ENCODE measurements around the gene WDR43. TPM values are rescaled to one million over a fixed set of nuclear protein-coding genes. Genes with fewer than 3 reads are reported as not detected.

WDR43 gene
- polyA plus RNA-seq, 1 donor (not counting 4 experiments of a cell fraction or from before 2014, with no cell fraction given): 125 TPM

GRCh38 chr2:28948160-28948559 lies 53.7 kb downstream of the WDR43 start:
- H3K9me3 ChIP-seq (ENCODE audit: control insufficient read depth, low read depth, low read length): no peaks in the 10 kb centered on the region
- no peaks in the 10 kb centered on the region for H3K4me1 ChIP-seq (ENCODE audit: control insufficient read depth, extremely low read depth, insufficient read depth, low read length)
- no peak overlapping the region for H3K9ac ChIP-seq (ENCODE audit: control insufficient read depth, extremely low read depth, insufficient read depth, low read length)
- DNase-seq (ENCODE audit: low read depth, low spot score) (no peak), FAIRE-seq (no peak)
- peaks cover 4% of the 10 kb centered on the region for H3K79me2 ChIP-seq (ENCODE audit: control insufficient read depth, insufficient read depth, low read length)
- H3K4me3 ChIP-seq (ENCODE audit: control insufficient read depth in 2 of 3, extremely low read depth in 1 of 3, insufficient read depth in 2 of 3, low read depth in 1 of 3, low read length in 3 of 3): no peak overlapping the region
- no peak overlapping the region for H3K27ac ChIP-seq (ENCODE audit: control insufficient read depth, insufficient read depth, low read length)
- H2AFZ ChIP-seq (ENCODE audit: control insufficient read depth, low read length): no peak overlapping the region
- H3K9me1 ChIP-seq (ENCODE audit: control insufficient read depth, extremely low read depth, insufficient read depth, low read length): no peaks in the 10 kb centered on the region
- dilution Hi-C loops (cut with MboI; ENCODE audit: extremely low pct_ligation_motif_present, low sequenced_read_pairs): no loop called here
- H3K27me3 ChIP-seq (ENCODE audit: control insufficient read depth, extremely low read depth, insufficient read depth, low read length): no peaks in the 10 kb centered on the region
- H3K4me2 ChIP-seq (ENCODE audit: control insufficient read depth, extremely low read depth, insufficient read depth, low read depth, low read length): no peak overlapping the region
- peaks cover 19 to 47% of the 10 kb centered on the region in 2 experiments for H3K36me3 ChIP-seq (ENCODE audit: control insufficient read depth in 2 of 2, extremely low read depth in 1 of 2, insufficient read depth in 2 of 2, low read length in 2 of 2)
- H4K20me1 ChIP-seq (ENCODE audit: control insufficient read depth, extremely low read depth, insufficient read depth, low read length): peaks cover 3% of the 10 kb centered on the region
- TF ChIP-seq EZH2 (IDR thresholded peaks at IDR 0.05; ENCODE audit: low read length) (no peak), CTCF (optimal IDR thresholded peaks at IDR 0.05 in 1 of 3, IDR thresholded peaks at IDR 0.05 in 1 of 3, conservative IDR thresholded peaks at IDR 0.05 in 1 of 3; ENCODE audit: extremely low read depth in 1 of 3, insufficient read depth in 2 of 3, low read length in 3 of 3) (no peak)

- peaks cover 4% of the 10 kb centered on the region for H3K79me2 ChIP-seq (ENCODE audit: control insufficient read depth, insufficient read depth, low read length)
- no peak overlapping the region for H3K4me2 ChIP-seq (ENCODE audit: control insufficient read depth, extremely low read depth, insufficient read depth, low read depth, low read length)
- H3K27ac ChIP-seq (ENCODE audit: control insufficient read depth, insufficient read depth, low read length): no peak overlapping the region
- dilution Hi-C loops (cut with MboI; ENCODE audit: extremely low pct_ligation_motif_present, low sequenced_read_pairs): no loop called here
- no peak overlapping the region for H2AFZ ChIP-seq (ENCODE audit: control insufficient read depth, low read length)
- FAIRE-seq (no peak), DNase-seq (ENCODE audit: low read depth, low spot score) (no peak)
- peaks cover 12 to 38% of the 10 kb centered on the region in 2 experiments for H3K36me3 ChIP-seq (ENCODE audit: control insufficient read depth in 2 of 2, extremely low read depth in 1 of 2, insufficient read depth in 2 of 2, low read length in 2 of 2)
- no peaks in the 10 kb centered on the region for H3K27me3 ChIP-seq (ENCODE audit: control insufficient read depth, extremely low read depth, insufficient read depth, low read length)
- no peaks in the 10 kb centered on the region for H3K9me3 ChIP-seq (ENCODE audit: control insufficient read depth, low read depth, low read length)
- TF ChIP-seq CTCF (optimal IDR thresholded peaks at IDR 0.05 in 1 of 3, IDR thresholded peaks at IDR 0.05 in 1 of 3, conservative IDR thresholded peaks at IDR 0.05 in 1 of 3; ENCODE audit: extremely low read depth in 1 of 3, insufficient read depth in 2 of 3, low read length in 3 of 3): no peak
- no peak for TF ChIP-seq EZH2 (IDR thresholded peaks at IDR 0.05; ENCODE audit: low read length)
- no peak overlapping the region for H3K4me3 ChIP-seq (ENCODE audit: control insufficient read depth in 2 of 3, extremely low read depth in 1 of 3, insufficient read depth in 2 of 3, low read depth in 1 of 3, low read length in 3 of 3)
- H4K20me1 ChIP-seq (ENCODE audit: control insufficient read depth, extremely low read depth, insufficient read depth, low read length): peaks cover 3% of the 10 kb centered on the region
- no peaks in the 10 kb centered on the region for H3K9me1 ChIP-seq (ENCODE audit: control insufficient read depth, extremely low read depth, insufficient read depth, low read length)
- H3K9ac ChIP-seq (ENCODE audit: control insufficient read depth, extremely low read depth, insufficient read depth, low read length): no peak overlapping the region
- no peaks in the 10 kb centered on the region for H3K4me1 ChIP-seq (ENCODE audit: control insufficient read depth, extremely low read depth, insufficient read depth, low read length)
Measured at GRCh38 chr2:28949190-28949589, 54.7 kb downstream of the WDR43 start.
